ENCODE measurements around the gene MGAT4A.

GRCh38 chr2:98571796-98572195 lies 159.1 kb downstream of the MGAT4A start:
- TF ChIP-seq POLR2A (IDR thresholded peaks at IDR 0.05; ENCODE audit: control extremely low read depth in 1 of 2, low read depth in 2 of 2, low read length in 2 of 2), result no peak
- no peak for TF ChIP-seq USF2 (IDR thresholded peaks at IDR 0.05; ENCODE audit: low read length)
- TF ChIP-seq EP300 (IDR thresholded peaks at IDR 0.05; ENCODE audit: borderline replicate concordance in 1 of 2, low read depth in 2 of 2, low read length in 2 of 2), result no peak
- TF ChIP-seq POLR2AphosphoS5 (IDR thresholded peaks at IDR 0.05; ENCODE audit: low read depth, low read length), result no peak
- TF ChIP-seq HDAC6 (IDR thresholded peaks at IDR 0.05; ENCODE audit: low read depth, low read length), result no peak
- TF ChIP-seq ATF3 (IDR thresholded peaks at IDR 0.05; ENCODE audit: insufficient read depth, low read depth, low read length), result no peak
- no peak for TF ChIP-seq EZH2 (IDR thresholded peaks at IDR 0.05; ENCODE audit: low read depth, low read length, severe bottlenecking)
- no peak for TF ChIP-seq CREB1 (IDR thresholded peaks at IDR 0.05)
- no peak for TF ChIP-seq CHD1 (IDR thresholded peaks at IDR 0.05; ENCODE audit: low read depth, low read length)
- TF ChIP-seq, protein P1, sequence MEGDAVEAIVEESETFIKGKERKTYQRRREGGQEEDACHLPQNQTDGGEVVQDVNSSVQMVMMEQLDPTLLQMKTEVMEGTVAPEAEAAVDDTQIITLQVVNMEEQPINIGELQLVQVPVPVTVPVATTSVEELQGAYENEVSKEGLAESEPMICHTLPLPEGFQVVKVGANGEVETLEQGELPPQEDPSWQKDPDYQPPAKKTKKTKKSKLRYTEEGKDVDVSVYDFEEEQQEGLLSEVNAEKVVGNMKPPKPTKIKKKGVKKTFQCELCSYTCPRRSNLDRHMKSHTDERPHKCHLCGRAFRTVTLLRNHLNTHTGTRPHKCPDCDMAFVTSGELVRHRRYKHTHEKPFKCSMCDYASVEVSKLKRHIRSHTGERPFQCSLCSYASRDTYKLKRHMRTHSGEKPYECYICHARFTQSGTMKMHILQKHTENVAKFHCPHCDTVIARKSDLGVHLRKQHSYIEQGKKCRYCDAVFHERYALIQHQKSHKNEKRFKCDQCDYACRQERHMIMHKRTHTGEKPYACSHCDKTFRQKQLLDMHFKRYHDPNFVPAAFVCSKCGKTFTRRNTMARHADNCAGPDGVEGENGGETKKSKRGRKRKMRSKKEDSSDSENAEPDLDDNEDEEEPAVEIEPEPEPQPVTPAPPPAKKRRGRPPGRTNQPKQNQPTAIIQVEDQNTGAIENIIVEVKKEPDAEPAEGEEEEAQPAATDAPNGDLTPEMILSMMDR (IDR thresholded peaks at IDR 0.05; ENCODE audit: control extremely low read depth in 1 of 3, insufficient read depth in 1 of 3, low read depth in 1 of 3, low read length in 3 of 3), result no peak
- TF ChIP-seq BCL11A (IDR thresholded peaks at IDR 0.05; ENCODE audit: low read depth in 2 of 2, low read length in 2 of 2), result no peak
- no peak for TF ChIP-seq KDM1A (IDR thresholded peaks at IDR 0.05; ENCODE audit: borderline replicate concordance, low read length)
- TF ChIP-seq TEAD4 (IDR thresholded peaks at IDR 0.05; ENCODE audit: low read depth, low read length), result no peak

Measured in H1 (cell line).